ENCODE data around the gene CDH8. TPM values are rescaled to one million over a fixed set of nuclear protein-coding genes. Genes with fewer than 3 reads are reported as not detected.
A peak's percentile ranks its signal among the peaks of the same experiment; 100 is the strongest.

The CDH8 gene
- total and polyA plus RNA-seq, 2 experiments from 2014 or later = 7.4 to 14.3 TPM

- Histone ChIP-seq H3K36me3 (no peaks in the 10 kb centered on the region), H3K27me3 (no peaks in the 10 kb centered on the region), H3K27ac (no peak overlapping the region), H3K9me3 (ENCODE audit: low read depth) (no peaks in the 10 kb centered on the region), H3K4me1 (ENCODE audit: low read depth) (peaks cover 7% of the 10 kb centered on the region), H3K4me3 (no peak overlapping the region)
- TF ChIP-seq CTCF (IDR thresholded peaks at IDR 0.05; ENCODE audit: low read depth, low read length) = no peak
- DNase-seq (ENCODE audit: low read depth in 1 of 2, low spot score in 1 of 2) = no peak
Observed at GRCh38 chr16:61770301-61770700, 265.9 kb downstream of the CDH8 start.

- Histone ChIP-seq H3K4me1 (ENCODE audit: low read depth) (no peaks in the 10 kb centered on the region), H3K27me3 (no peaks in the 10 kb centered on the region), H3K9me3 (ENCODE audit: low read depth) (no peaks in the 10 kb centered on the region), H3K27ac (no peak overlapping the region), H3K4me3 (no peak overlapping the region), H3K36me3 (no peaks in the 10 kb centered on the region)
- no peak for DNase-seq (ENCODE audit: low read depth in 1 of 2, low spot score in 1 of 2)
- TF ChIP-seq CTCF (IDR thresholded peaks at IDR 0.05; ENCODE audit: low read depth, low read length) = no peak
Observed at GRCh38 chr16:61763991-61764390, 272.2 kb downstream of the CDH8 start.

- no peak overlapping the region for H3K4me3 ChIP-seq
- DNase-seq (ENCODE audit: low read depth in 1 of 2, low spot score in 1 of 2) = no peak
- H3K36me3 ChIP-seq = no peaks in the 10 kb centered on the region
- no peaks in the 10 kb centered on the region for H3K4me1 ChIP-seq (ENCODE audit: low read depth)
- H3K27me3 ChIP-seq = no peaks in the 10 kb centered on the region
- no peaks in the 10 kb centered on the region for H3K9me3 ChIP-seq (ENCODE audit: low read depth)
- H3K27ac ChIP-seq = no peak overlapping the region
- TF ChIP-seq CTCF (IDR thresholded peaks at IDR 0.05; ENCODE audit: low read depth, low read length) = no peak
Observed at GRCh38 chr16:61763013-61763412, 273.2 kb downstream of the CDH8 start.

- Histone ChIP-seq H3K4me1 (ENCODE audit: low read depth) (no peaks in the 10 kb centered on the region), H3K36me3 (no peaks in the 10 kb centered on the region), H3K27me3 (no peaks in the 10 kb centered on the region), H3K4me3 (no peak overlapping the region), H3K27ac (no peak overlapping the region), H3K9me3 (ENCODE audit: low read depth) (no peaks in the 10 kb centered on the region)
- no peak for TF ChIP-seq CTCF (IDR thresholded peaks at IDR 0.05; ENCODE audit: low read depth, low read length)
- peak in 1 of 2 donors; percentile 16 for DNase-seq (ENCODE audit: low read depth in 1 of 2, low spot score in 1 of 2)
Observed at GRCh38 chr16:61730997-61731396, 305.2 kb downstream of the CDH8 start.

GRCh38 chr16:61726701-61727100, 309.5 kb downstream of the CDH8 start:
- DNase-seq (ENCODE audit: low read depth in 1 of 2, low spot score in 1 of 2) = no peak
- H3K4me3 ChIP-seq = no peak overlapping the region
- no peak overlapping the region for H3K27ac ChIP-seq
- no peaks in the 10 kb centered on the region for H3K9me3 ChIP-seq (ENCODE audit: low read depth)
- no peaks in the 10 kb centered on the region for H3K4me1 ChIP-seq (ENCODE audit: low read depth)
- no peak for TF ChIP-seq CTCF (IDR thresholded peaks at IDR 0.05; ENCODE audit: low read depth, low read length)
- no peaks in the 10 kb centered on the region for H3K27me3 ChIP-seq
- no peaks in the 10 kb centered on the region for H3K36me3 ChIP-seq

- no peaks in the 10 kb centered on the region for H3K36me3 ChIP-seq
- TF ChIP-seq CTCF (IDR thresholded peaks at IDR 0.05; ENCODE audit: low read depth, low read length) = no peak
- no peak for DNase-seq (ENCODE audit: low read depth in 1 of 2, low spot score in 1 of 2)
- no peak overlapping the region for H3K27ac ChIP-seq
- H3K9me3 ChIP-seq (ENCODE audit: low read depth) = no peaks in the 10 kb centered on the region
- no peaks in the 10 kb centered on the region for H3K4me1 ChIP-seq (ENCODE audit: low read depth)
- H3K4me3 ChIP-seq = no peak overlapping the region
- H3K27me3 ChIP-seq = no peaks in the 10 kb centered on the region
Observed at GRCh38 chr16:61726125-61726524, 310.1 kb downstream of the CDH8 start.

Data from cardiac muscle cell (in vitro differentiated cells and primary cell).